Sigmoid colon (tissue), 7 donors: ENCODE measurements around the gene DXO. TPM values are rescaled to one million over a fixed set of nuclear protein-coding genes. Genes with fewer than 3 reads are reported as not detected.

Experiments used
- DNase-seq: peaks from one replicate; pipeline ENCODE4 v3.0.0-alpha.2; 2019
- H3K27ac ChIP-seq, 4 donors: fragments of 200-600 bp; sonication (generic); one replicate each; pipeline ENCODE4 v1.5.1; 2016 to 2019; ENCODE audit warnings: mild to moderate bottlenecking in 1 of 4
- H3K27me3 ChIP-seq, 3 donors: fragments of 200-600 bp; sonication (generic); one replicate each; pipeline ENCODE4 v1.5.1; 2019; ENCODE audit warnings: mild to moderate bottlenecking in 1 of 3
- H3K36me3 ChIP-seq, 4 donors: fragments of 200-600 bp; sonication (generic); one replicate each; pipeline ENCODE4 v1.5.1; 2016 to 2019
- H3K4me1 ChIP-seq, 4 donors: fragments of 200-600 bp; sonication (generic); one replicate each; pipeline ENCODE4 v1.5.1; 2017 to 2019
- H3K4me3 ChIP-seq, 4 donors: fragments of 200-600 bp; sonication (generic); one replicate each; pipeline ENCODE4 v1.5.1; 2017 to 2019; ENCODE audit warnings: mild to moderate bottlenecking in 2 of 4, moderate library complexity in 1 of 4
- H3K9me3 ChIP-seq, 4 donors: fragments of 200-600 bp in 3 of 4; sonication (generic) in 3 of 4; one replicate each; pipeline versions ENCODE4 v1.5.1 to v1.6.1; 2013 to 2019
- CTCF ChIP-seq, 4 experiments: fragments of 450-650 bp in 3 of 4; fragments of 200-600 bp in 1 of 4; IDR thresholded peaks; one replicate each; pipeline ENCODE4 v1.5.1; 2016 to 2019; ENCODE audit warnings: antibody characterized with exemption in 4 of 4, mild to moderate bottlenecking in 3 of 4, moderate library complexity in 2 of 4
- EP300 ChIP-seq, 4 donors: sonication (generic); formaldehyde crosslinking; IDR thresholded peaks; one replicate each; pipeline ENCODE4 v1.6.1; 2017; ENCODE audit warnings: antibody characterized with exemption in 4 of 4
- POLR2A ChIP-seq, 2 donors: fragments of 450-650 bp; IDR thresholded peaks; one replicate each; pipeline ENCODE4 v1.6.1; 2016; ENCODE audit warnings: antibody characterized with exemption in 2 of 2, mild to moderate bottlenecking in 2 of 2, moderate library complexity in 2 of 2
- POLR2AphosphoS5 ChIP-seq, 4 donors: sonication (generic); formaldehyde crosslinking; IDR thresholded peaks; one replicate each; pipeline ENCODE4 v1.6.1; 2017; ENCODE audit warnings: antibody characterized with exemption in 4 of 4
- WGBS, 2 donors: extraction: QIAGEN DNeasy Blood & Tissue Kit; methylation state at CpG; one replicate each; pipeline ENCODE4 v1.1.7; 2013; 5-methylcytosine and 5-hydroxymethylcytosine counted together
- intact Hi-C: fragments of 100-400 bp; cut with DNase I; formaldehyde crosslinking; loops from one replicate; pipeline ENCODE4 v1.15.1; 2023
- polyA plus RNA-seq, 3 donors: library from polyadenylated mRNA; stranded (reverse); fragments of 200-250 nt; gene quantifications; one replicate each; pipeline ENCODE4 v1.2.3, GENCODE V29; 2013
- small RNA-seq, 3 donors: library from RNA; depleted of rRNA; stranded (forward); fragments of <200 nt; gene quantifications; one replicate each; pipeline ENCODE3, GENCODE V24; 2016
- total RNA-seq, 4 donors: library from RNA; depleted of rRNA; stranded (reverse); fragments of >200 nt; gene quantifications; one replicate each; pipeline ENCODE4 v1.1.0, GENCODE V29; 2016
- donor health status: healthy with polysubstance abuse.
- donor health status: Bipolar disorder and iron deficiency.
- donor health status: healthy.

The DXO gene
- total and polyA plus RNA-seq, 7 donors = 8.4 to 22.7 (median 15.1) TPM

GRCh38 chr6:31927242-31927862, 44.6 kb downstream of the DXO start, which contains the start of gene C2:
TSS of gene C2 (plus strand) at chr6:31927717. CDS start at chr6:31927753, 36 bp downstream.
- DNase-seq = no peak
- TF ChIP-seq CTCF (IDR thresholded peaks at IDR 0.05) (no peak), EP300 (IDR thresholded peaks at IDR 0.05) (no peak), POLR2AphosphoS5 (IDR thresholded peaks at IDR 0.05) (no peak), POLR2A (IDR thresholded peaks at IDR 0.05) (no peak)
- no peak within 1 kb of the TSS for H3K27ac ChIP-seq
- H3K4me1 ChIP-seq = no peaks in the 10 kb centered on the region
- WGBS, 2 donors = 44 to 60% methylated on average over 11 of the region's 11 CpGs
- no peaks in the 10 kb centered on the region for H3K9me3 ChIP-seq
- no peaks in the 10 kb centered on the region for H3K36me3 ChIP-seq
- intact Hi-C loops = no loop called here
- peak within 1 kb of the TSS in 3 of 4 donors; percentile 6 to 31 (median 16) for H3K4me3 ChIP-seq
- H3K27me3 ChIP-seq = no peaks in the 10 kb centered on the region

GRCh38 chr6:31922942-31923341, 49.0 kb downstream of the DXO start:
- no peak overlapping the region for H3K4me3 ChIP-seq
- TF ChIP-seq POLR2AphosphoS5 (IDR thresholded peaks at IDR 0.05) (no peak), CTCF (IDR thresholded peaks at IDR 0.05) (no peak), EP300 (IDR thresholded peaks at IDR 0.05) (no peak), POLR2A (IDR thresholded peaks at IDR 0.05) (no peak)
- DNase-seq = no peak
- H3K27me3 ChIP-seq = no peaks in the 10 kb centered on the region
- intact Hi-C loops = no loop called here
- 18 to 26% methylated on average over 5 of the region's 5 CpGs for WGBS, 2 donors
- no peaks in the 10 kb centered on the region for H3K36me3 ChIP-seq
- no peak overlapping the region for H3K27ac ChIP-seq
- H3K4me1 ChIP-seq = no peaks in the 10 kb centered on the region
- H3K9me3 ChIP-seq = no peaks in the 10 kb centered on the region

- Histone ChIP-seq H3K9me3 (no peaks in the 10 kb centered on the region), H3K27me3 (no peaks in the 10 kb centered on the region), H3K27ac (no peak overlapping the region), H3K36me3 (no peaks in the 10 kb centered on the region), H3K4me3 (no peak overlapping the region), H3K4me1 (no peaks in the 10 kb centered on the region)
- intact Hi-C loops = no loop called here
- TF ChIP-seq CTCF (IDR thresholded peaks at IDR 0.05) (no peak), POLR2A (IDR thresholded peaks at IDR 0.05) (no peak), EP300 (IDR thresholded peaks at IDR 0.05) (no peak), POLR2AphosphoS5 (IDR thresholded peaks at IDR 0.05) (no peak)
- DNase-seq = no peak
- 64 to 86% methylated on average over 2 of the region's 2 CpGs for WGBS, 2 donors
These were observed 51.1 kb downstream of the DXO start for GRCh38 chr6:31920811-31921210.

Small RNAs within 50 kb of the gene (small RNA-seq; reads per million reads assigned to genes)
- 0 reads per million in 3 donors for gene AL645922.1

Other genes with a start within 250 kb of the DXO start
Only the 30 nearest of the 33 such genes appear.
- gene MSH5, start 232.1 kb downstream of the DXO start, total RNA-seq = 10 to 100 TPM in 1 of 4 donors, 1 to 10 TPM in 3; 4.2 to 23.5 (median 5.7) TPM
- gene MSH5, start 232.1 kb downstream of the DXO start, polyA plus RNA-seq = 10 to 100 TPM in 1 of 3 donors, 1 to 10 TPM in 1, not detected in 1; 1.6 to 18.7 TPM
- gene SAPCD1, start 209.5 kb downstream of the DXO start, total RNA-seq = 1 to 10 TPM in 3 of 4 donors, not detected in 1; 1.8 to 6.5 (median 4.2) TPM
- 1 to 10 TPM in 2 of 3 donors, not detected in 1; 1.2 to 8.7 TPM for gene SAPCD1, start 209.5 kb downstream of the DXO start, polyA plus RNA-seq
- 1 to 10 TPM in 1 of 4 donors, under 1 TPM in 2, not detected in 1; 0.14 to 3.9 (median 0.71) TPM for gene VWA7, start 194.8 kb downstream of the DXO start, total RNA-seq
- gene VWA7, start 194.8 kb downstream of the DXO start, polyA plus RNA-seq = 1 to 10 TPM; 2.8 to 6.0 (median 3.6) TPM
- gene VARS1, start 176.4 kb downstream of the DXO start, total RNA-seq = 10 to 100 TPM; 16.0 to 36.2 (median 27.7) TPM
- 10 to 100 TPM in 1 of 3 donors, 1 to 10 TPM in 2; 6.0 to 50.9 (median 6.0) TPM for gene VARS1, start 176.4 kb downstream of the DXO start, polyA plus RNA-seq
- gene LSM2, start 165.2 kb downstream of the DXO start, total RNA-seq = 10 to 100 TPM; 29.6 to 53.5 (median 48.1) TPM
- gene LSM2, start 165.2 kb downstream of the DXO start, polyA plus RNA-seq = 10 to 100 TPM; 28.4 to 94.7 (median 49.9) TPM
- 1 to 10 TPM; 1.1 to 2.3 (median 1.8) TPM for gene HSPA1L, start 156.9 kb downstream of the DXO start, total RNA-seq
- gene HSPA1L, start 156.9 kb downstream of the DXO start, polyA plus RNA-seq = 1 to 10 TPM in 1 of 3 donors, under 1 TPM in 2; 0.23 to 1.2 (median 0.60) TPM
- gene HSPA1A, start 156.6 kb downstream of the DXO start, total RNA-seq = 100 to 1,000 TPM; 147 to 321 (median 168) TPM
- 10 to 100 TPM; 39.0 to 70.1 (median 63.1) TPM for gene HSPA1A, start 156.6 kb downstream of the DXO start, polyA plus RNA-seq
- 100 to 1,000 TPM in 3 of 4 donors, 10 to 100 TPM in 1; 72.6 to 237 (median 113) TPM for gene HSPA1B, start 144.4 kb downstream of the DXO start, total RNA-seq
- gene HSPA1B, start 144.4 kb downstream of the DXO start, polyA plus RNA-seq = 100 to 1,000 TPM in 1 of 3 donors, 10 to 100 TPM in 2; 63.1 to 116 (median 64.3) TPM
- gene NEU1, start 109.3 kb downstream of the DXO start, total RNA-seq = 10 to 100 TPM; 31.3 to 43.2 (median 33.6) TPM
- 10 to 100 TPM; 15.0 to 41.1 (median 31.9) TPM for gene NEU1, start 109.3 kb downstream of the DXO start, polyA plus RNA-seq
- gene SLC44A4, start 93.1 kb downstream of the DXO start, total RNA-seq = 1 to 10 TPM in 2 of 4 donors, not detected in 2; 1.4 to 8.0 TPM
- 100 to 1,000 TPM in 2 of 3 donors, 10 to 100 TPM in 1; 78.1 to 252 (median 106) TPM for gene SLC44A4, start 93.1 kb downstream of the DXO start, polyA plus RNA-seq
- 10 to 100 TPM; 31.3 to 34.3 (median 33.8) TPM for gene EHMT2, start 74.4 kb downstream of the DXO start, total RNA-seq
- 10 to 100 TPM; 11.8 to 45.0 (median 17.4) TPM for gene EHMT2, start 74.4 kb downstream of the DXO start, polyA plus RNA-seq
- gene ZBTB12, start 70.1 kb downstream of the DXO start, total RNA-seq = 1 to 10 TPM in 3 of 4 donors, under 1 TPM in 1; 0.83 to 2.1 (median 1.1) TPM
- gene ZBTB12, start 70.1 kb downstream of the DXO start, polyA plus RNA-seq = 1 to 10 TPM in 2 of 3 donors, under 1 TPM in 1; 0.92 to 4.3 (median 1.2) TPM
- 10 to 100 TPM in 3 of 4 donors, 1 to 10 TPM in 1; 4.9 to 17.7 (median 13.6) TPM for gene C2, start 44.4 kb downstream of the DXO start, total RNA-seq
- gene C2, start 44.4 kb downstream of the DXO start, polyA plus RNA-seq = 10 to 100 TPM; 10.2 to 39.2 (median 23.1) TPM
- gene CFB, start 26.0 kb downstream of the DXO start, total RNA-seq = 10 to 100 TPM; 14.3 to 40.0 (median 28.7) TPM
- 100 to 1,000 TPM in 1 of 3 donors, 1 to 10 TPM in 2; 3.6 to 118 (median 9.5) TPM for gene CFB, start 26.0 kb downstream of the DXO start, polyA plus RNA-seq
- gene NELFE, start 13.2 kb downstream of the DXO start, total RNA-seq = 10 to 100 TPM; 60.1 to 96.9 (median 75.8) TPM
- 10 to 100 TPM; 52.5 to 73.5 (median 58.9) TPM for gene NELFE, start 13.2 kb downstream of the DXO start, polyA plus RNA-seq
- 10 to 100 TPM; 22.1 to 73.4 (median 33.4) TPM for gene SKIC2, start 13.0 kb downstream of the DXO start, total RNA-seq
- gene SKIC2, start 13.0 kb downstream of the DXO start, polyA plus RNA-seq = 10 to 100 TPM; 25.0 to 68.2 (median 30.6) TPM
- gene C4A, start 9.9 kb upstream of the DXO start, total RNA-seq = 100 to 1,000 TPM in 3 of 4 donors, 10 to 100 TPM in 1; 46.7 to 254 (median 179) TPM
- gene C4A, start 9.9 kb upstream of the DXO start, polyA plus RNA-seq = 10 to 100 TPM in 1 of 3 donors, 1 to 10 TPM in 2; 2.3 to 63.4 (median 3.0) TPM
- gene C4B, start 42.7 kb upstream of the DXO start, total RNA-seq = 100 to 1,000 TPM in 2 of 4 donors, 10 to 100 TPM in 2; 74.2 to 291 (median 155) TPM
- 10 to 100 TPM in 1 of 3 donors, 1 to 10 TPM in 2; 3.2 to 64.7 (median 4.2) TPM for gene C4B, start 42.7 kb upstream of the DXO start, polyA plus RNA-seq
- gene CYP21A2, start 66.3 kb upstream of the DXO start, total RNA-seq = 1 to 10 TPM; 1.1 to 4.9 (median 3.2) TPM
- gene CYP21A2, start 66.3 kb upstream of the DXO start, polyA plus RNA-seq = 1 to 10 TPM in 1 of 3 donors, under 1 TPM in 1, not detected in 1; 0.57 to 1.2 TPM
- gene TNXB, start 137.2 kb upstream of the DXO start, total RNA-seq = 100 to 1,000 TPM in 3 of 4 donors, 10 to 100 TPM in 1; 66.0 to 224 (median 116) TPM
- 10 to 100 TPM in 1 of 3 donors, 1 to 10 TPM in 2; 1.4 to 16.4 (median 7.2) TPM for gene TNXB, start 137.2 kb upstream of the DXO start, polyA plus RNA-seq
- 10 to 100 TPM; 24.5 to 73.4 (median 24.8) TPM for gene ATF6B, start 156.1 kb upstream of the DXO start, total RNA-seq
- 10 to 100 TPM; 10.9 to 93.6 (median 14.4) TPM for gene ATF6B, start 156.1 kb upstream of the DXO start, polyA plus RNA-seq
- gene FKBPL, start 158.2 kb upstream of the DXO start, total RNA-seq = 1 to 10 TPM; 2.1 to 5.5 (median 4.2) TPM
- 10 to 100 TPM in 1 of 3 donors, 1 to 10 TPM in 2; 4.9 to 10.4 (median 6.0) TPM for gene FKBPL, start 158.2 kb upstream of the DXO start, polyA plus RNA-seq
- gene PRRT1, start 179.8 kb upstream of the DXO start, total RNA-seq = 1 to 10 TPM; 1.8 to 6.1 (median 3.1) TPM
- 1 to 10 TPM in 2 of 3 donors, under 1 TPM in 1; 0.46 to 3.3 (median 1.8) TPM for gene PRRT1, start 179.8 kb upstream of the DXO start, polyA plus RNA-seq
- gene PPT2, start 182.0 kb upstream of the DXO start, total RNA-seq = 100 to 1,000 TPM in 2 of 4 donors, 10 to 100 TPM in 2; 15.5 to 126 (median 62.7) TPM
- 10 to 100 TPM in 1 of 3 donors, 1 to 10 TPM in 2; 3.0 to 13.0 (median 5.4) TPM for gene PPT2, start 182.0 kb upstream of the DXO start, polyA plus RNA-seq
- 10 to 100 TPM in 3 of 4 donors, 1 to 10 TPM in 1; 8.1 to 24.4 (median 14.3) TPM for gene EGFL8, start 192.5 kb upstream of the DXO start, total RNA-seq
- gene EGFL8, start 192.5 kb upstream of the DXO start, polyA plus RNA-seq = 10 to 100 TPM in 2 of 3 donors, 1 to 10 TPM in 1; 2.3 to 15.1 (median 13.8) TPM
- 10 to 100 TPM; 32.4 to 45.7 (median 36.5) TPM for gene AGPAT1, start 203.9 kb upstream of the DXO start, total RNA-seq
- 10 to 100 TPM; 36.6 to 54.2 (median 37.9) TPM for gene AGPAT1, start 203.9 kb upstream of the DXO start, polyA plus RNA-seq
- 100 to 1,000 TPM in 2 of 4 donors, 10 to 100 TPM in 2; 61.5 to 118 (median 95.1) TPM for gene RNF5, start 206.3 kb upstream of the DXO start, total RNA-seq
- gene RNF5, start 206.3 kb upstream of the DXO start, polyA plus RNA-seq = 100 to 1,000 TPM in 2 of 3 donors, 10 to 100 TPM in 1; 95.2 to 220 (median 189) TPM
- gene AGER, start 212.1 kb upstream of the DXO start, total RNA-seq = 1 to 10 TPM; 1.9 to 8.9 (median 5.3) TPM
- 10 to 100 TPM in 1 of 3 donors, 1 to 10 TPM in 1, not detected in 1; 2.4 to 10.6 TPM for gene AGER, start 212.1 kb upstream of the DXO start, polyA plus RNA-seq
- gene PBX2, start 218.1 kb upstream of the DXO start, total RNA-seq = 10 to 100 TPM; 53.6 to 67.7 (median 57.0) TPM
- gene PBX2, start 218.1 kb upstream of the DXO start, polyA plus RNA-seq = 10 to 100 TPM; 16.6 to 55.2 (median 19.8) TPM
- gene GPSM3, start 220.5 kb upstream of the DXO start, total RNA-seq = 10 to 100 TPM in 3 of 4 donors, 1 to 10 TPM in 1; 5.0 to 13.3 (median 10.4) TPM
- gene GPSM3, start 220.5 kb upstream of the DXO start, polyA plus RNA-seq = 10 to 100 TPM; 15.5 to 56.2 (median 15.6) TPM